Stimulated activated CD4-positive, alpha-beta T cell treated with anti-CD3 and anti-CD28 coated beads, Interleukin-2, amount 100 ng/mL, for 48 hours (primary cell): Measurements from ENCODE around the gene ABHD17C.
"Not testable (repeated sequence)": the region's sequence is repeated elsewhere in the genome, so short reads cannot be mapped to it uniquely, and the experiment has no call there.

Experiments
- DNase-seq, 2 donors: peaks; one replicate each; pipeline ENCODE4 v3.0.0-alpha.2; 2020

ABHD17C gene

DNA sequence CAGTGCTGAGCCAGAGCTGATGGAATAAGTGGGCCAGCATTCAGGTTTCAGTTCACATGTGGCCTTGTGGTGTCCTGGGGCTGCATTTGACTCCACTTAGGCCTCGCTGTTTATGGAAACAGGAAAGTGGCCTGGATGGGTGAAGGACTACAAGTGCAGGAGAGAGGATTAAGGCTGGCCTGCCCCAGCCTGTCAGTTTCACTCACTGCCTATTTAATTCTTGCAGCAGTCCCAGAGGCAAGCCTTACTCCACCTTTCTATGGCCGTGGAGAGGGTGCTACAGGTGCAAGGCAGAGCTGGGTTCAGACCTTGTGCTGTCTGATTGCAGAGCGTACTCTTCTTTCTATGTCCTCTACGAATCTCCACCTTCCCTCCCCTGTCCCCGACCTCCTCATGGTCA is 37.7 kb downstream of the ABHD17C start:
- DNase-seq: no peak

- no peak for DNase-seq
Measured at GRCh38 chr15:80733460-80733859, 38.4 kb downstream of the ABHD17C start.

DNA sequence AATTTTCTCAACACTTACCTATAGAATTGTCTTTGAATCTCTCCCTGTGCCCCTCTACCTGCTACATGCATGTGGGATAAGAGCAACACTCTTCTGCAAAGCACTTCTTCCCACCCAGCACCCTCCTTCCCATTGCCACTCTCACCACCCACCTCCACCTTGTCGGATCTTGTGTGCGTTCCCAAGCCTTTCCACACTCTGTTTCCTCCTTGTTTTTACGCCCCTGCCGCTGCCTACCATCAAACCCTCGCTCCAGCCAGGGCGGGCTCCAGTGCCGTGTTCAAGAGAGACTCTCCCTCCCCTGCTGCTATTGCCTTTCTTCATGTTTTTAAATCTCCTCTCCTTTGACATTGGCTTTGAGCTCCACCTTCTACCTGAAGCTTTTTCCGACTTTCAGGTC is 40.2 kb downstream of the ABHD17C start:
- DNase-seq: no peak

- DNase-seq: no peak
Measured at GRCh38 chr15:80736560-80736959, 41.5 kb downstream of the ABHD17C start.

GRCh38 chr15:80739919-80740318 is 44.8 kb downstream of the ABHD17C start:
- no peak for DNase-seq

DNA sequence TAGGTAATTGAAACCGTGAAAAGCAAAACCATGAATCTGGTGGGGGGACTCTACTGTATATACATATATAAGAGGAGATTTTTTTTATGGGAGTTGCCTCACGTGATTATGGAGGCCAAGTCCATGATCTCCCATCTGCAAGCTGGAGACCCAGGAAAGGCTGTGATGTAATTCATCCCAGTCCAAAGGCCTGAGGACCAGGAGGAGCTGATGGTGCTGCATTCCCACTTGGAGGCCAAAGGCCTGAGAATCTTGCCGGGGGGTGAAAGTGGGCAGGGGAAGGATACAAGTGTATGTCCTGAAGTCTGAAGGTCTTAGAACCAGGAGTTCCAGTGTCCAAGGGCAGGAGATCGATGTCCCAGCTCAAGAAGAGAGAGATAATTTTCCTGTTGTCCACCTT is 47.0 kb downstream of the ABHD17C start:
- DNase-seq: no peak

DNA sequence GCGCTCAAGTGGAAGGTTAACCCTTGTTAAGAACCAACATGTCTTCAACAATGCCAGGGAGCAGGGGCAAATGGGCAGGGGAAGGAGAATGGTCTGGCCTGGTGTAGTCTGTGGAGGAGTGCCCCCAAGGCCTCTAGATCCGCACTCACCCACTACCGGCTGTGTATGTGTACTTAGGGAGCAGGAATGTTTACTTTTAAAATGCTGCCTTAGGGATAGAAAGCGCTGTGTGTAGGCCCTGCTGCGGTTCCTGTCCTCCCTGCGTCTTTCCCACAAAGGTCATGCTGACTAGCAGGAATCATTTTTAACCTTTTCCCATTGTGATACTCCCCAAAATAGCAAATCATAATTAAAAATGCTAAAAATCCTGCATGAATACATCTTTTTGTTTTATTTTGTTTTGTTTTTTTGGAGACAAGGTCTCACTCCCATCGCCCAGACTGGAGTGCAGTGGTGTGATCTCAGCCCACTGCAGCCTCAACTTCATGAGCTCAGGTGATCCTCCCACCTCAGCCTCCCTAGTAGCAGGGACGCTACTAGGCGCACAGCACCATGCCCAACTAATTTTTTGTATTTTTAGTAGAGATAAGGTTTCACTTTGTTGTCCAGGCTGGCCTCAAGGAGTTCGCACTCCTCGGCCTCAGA is 48.2 kb downstream of the ABHD17C start:
- DNase-seq: no peak

- no peak for DNase-seq
Measured at GRCh38 chr15:80744415-80744814, 49.3 kb downstream of the ABHD17C start.

DNA sequence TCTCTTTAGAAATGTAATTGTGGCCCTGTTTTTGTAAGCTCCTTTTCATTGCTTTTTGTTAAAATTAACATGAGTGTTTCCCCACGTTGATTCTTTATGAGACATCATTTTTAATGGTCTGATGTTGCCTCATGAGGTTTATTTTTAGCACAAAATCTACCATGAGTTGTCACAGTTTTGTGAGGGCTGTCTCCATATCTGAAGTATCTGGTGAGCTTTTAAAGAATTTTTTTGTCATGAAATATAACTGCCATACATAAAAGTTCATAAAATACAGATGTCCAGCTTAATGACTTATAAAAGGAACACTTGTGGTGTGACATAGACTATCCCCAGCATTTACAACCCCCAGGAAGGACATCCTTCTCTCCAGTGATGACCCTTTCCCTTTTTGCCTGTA is 49.7 kb downstream of the ABHD17C start:
- no peak for DNase-seq

DNA sequence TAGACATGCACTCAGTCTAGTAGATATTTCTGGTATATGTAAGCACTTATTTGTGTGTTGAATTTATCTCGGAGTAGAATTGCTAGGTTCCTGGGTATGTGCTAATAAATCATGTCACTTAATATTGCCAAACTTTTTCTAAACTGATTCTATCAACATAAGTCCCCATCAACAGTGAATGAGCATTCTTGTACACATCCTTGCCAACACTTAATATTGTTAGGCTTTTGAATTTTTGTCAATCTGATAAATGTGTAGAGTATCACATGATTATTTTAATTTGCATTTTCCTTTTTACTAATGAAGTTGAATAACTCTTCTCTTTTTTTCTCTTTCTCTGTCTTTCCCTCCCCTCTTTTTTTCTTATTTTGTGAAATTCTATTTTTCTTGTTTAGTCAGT is 50.8 kb downstream of the ABHD17C start:
- DNase-seq: no peak

DNA sequence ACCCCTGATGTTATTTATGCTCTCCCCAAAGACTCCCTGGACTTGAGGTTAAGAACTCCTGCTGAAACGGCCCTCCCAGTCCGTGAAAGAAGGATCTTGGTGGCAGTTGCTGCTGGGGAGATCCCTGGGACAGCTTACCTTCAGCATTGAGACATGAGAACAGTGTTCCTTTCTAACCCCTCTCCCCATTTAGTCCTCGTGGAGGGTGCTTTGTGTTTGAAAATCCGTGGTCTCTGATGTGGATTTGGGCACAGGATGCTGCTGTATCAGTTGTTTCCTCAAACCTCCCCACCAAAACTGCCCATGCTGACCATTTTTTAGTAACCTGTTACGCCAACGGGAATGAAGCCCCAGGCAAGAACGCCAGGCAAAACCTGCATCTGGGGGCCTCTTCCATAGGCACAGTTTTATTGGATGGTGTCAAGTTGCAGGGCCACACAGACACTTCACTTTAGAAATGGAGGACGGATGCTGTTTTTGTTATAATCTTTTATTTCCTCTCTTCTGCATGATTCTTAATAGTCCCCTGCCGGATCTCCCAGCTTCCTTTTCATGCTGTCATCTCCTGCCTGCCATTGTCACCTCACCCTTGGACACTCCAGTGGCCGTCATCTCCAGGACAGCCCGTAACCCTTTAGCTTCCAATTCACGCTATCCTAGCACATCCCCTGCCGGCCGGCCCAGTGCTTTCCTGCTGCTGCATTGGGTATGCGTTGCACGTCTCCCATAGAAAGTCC is 52.4 kb downstream of the ABHD17C start:
- no peak for DNase-seq

DNA sequence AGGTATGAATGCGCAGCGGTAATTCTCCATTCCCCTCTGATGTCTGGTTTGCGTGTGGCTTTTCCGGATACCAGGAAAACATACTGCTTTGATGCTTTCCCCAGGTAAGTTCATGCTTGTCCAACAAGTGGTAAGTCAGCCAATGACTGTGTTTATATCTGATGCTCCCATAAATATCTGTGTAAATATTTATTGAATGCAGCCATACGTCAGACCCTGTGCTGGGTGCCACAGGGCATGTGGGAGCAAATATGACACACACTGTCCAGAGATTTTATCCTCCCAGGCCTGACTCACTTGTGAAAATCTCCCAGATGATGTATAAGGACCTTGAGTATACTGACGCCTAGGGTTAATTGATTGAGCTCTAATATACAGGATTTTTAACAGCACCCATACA is 54.5 kb downstream of the ABHD17C start:
- DNase-seq: no peak

GRCh38 chr15:80750575-80750974 is 55.5 kb downstream of the ABHD17C start:
- DNase-seq: no peak

DNA sequence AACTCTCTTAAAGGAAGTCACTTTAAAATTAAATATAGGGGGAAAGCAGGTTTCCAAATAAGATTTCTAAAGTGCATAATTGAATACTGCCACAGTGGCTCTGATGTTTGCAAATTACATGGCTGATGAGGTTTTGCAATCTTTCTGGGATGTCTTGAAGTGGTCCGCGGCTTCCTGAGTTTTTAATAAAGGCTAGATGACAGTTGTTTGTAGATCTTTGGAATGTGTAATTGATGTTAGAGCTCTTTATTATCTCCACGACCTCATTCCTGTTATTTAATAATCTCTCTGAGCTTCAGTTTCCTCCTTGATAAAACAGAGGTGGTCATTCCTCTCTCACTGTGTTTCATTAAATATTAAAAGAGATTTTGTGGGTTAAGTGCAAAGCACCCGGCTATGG is 57.1 kb downstream of the ABHD17C start:
- DNase-seq: no peak

DNA sequence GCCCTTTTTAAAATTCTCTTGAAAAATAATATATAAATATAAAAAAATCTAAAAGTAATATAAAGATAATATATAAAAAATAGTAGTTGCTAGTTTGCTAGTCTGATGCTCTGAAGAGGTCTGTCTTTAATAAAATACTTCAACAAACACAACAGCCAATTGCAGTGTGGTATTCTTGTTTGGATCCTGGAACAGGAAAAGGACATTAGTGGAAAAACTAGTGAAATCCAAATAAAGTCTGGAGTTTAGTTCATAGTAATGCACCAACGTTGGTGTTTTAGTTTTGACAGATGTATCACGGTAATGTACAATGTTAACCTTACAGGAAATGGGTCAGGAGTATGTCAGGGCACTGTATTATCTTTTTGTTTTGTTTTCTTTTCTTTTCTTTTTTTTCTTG is 58.1 kb downstream of the ABHD17C start:
- no peak for DNase-seq

- DNase-seq: no peak
Measured at GRCh38 chr15:80754014-80754413, 58.9 kb downstream of the ABHD17C start.

- no peak for DNase-seq
Measured at GRCh38 chr15:80755885-80756284, 60.8 kb downstream of the ABHD17C start.

DNA sequence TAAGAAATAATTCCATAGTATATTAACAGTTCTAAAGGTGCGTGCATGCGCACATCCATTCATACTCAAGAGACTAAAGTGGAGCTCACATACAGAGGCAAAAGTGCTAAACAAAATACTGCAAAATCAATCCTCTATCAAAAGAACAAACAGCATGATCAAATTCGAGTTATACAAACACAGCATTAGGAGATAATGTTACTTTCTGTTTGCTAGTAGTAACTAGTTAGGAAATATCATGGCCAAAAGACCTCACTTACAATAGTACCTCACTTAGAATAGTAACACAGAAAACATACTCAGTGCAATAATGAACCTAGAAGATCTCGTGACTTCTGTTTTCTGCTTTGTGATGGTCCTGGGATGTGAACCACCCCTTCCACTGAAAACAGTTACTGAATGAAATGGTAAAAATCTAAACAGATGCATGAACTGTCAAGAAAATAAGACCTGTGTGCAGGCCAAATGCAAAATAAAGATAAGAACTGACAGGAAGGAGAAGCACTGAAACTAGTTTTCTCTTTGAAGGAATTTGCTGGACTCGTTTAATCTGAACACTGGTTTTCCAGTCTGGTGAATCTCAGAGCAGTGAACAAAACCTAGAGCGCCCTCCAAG is 63.1 kb downstream of the ABHD17C start:
- DNase-seq: no peak

DNA sequence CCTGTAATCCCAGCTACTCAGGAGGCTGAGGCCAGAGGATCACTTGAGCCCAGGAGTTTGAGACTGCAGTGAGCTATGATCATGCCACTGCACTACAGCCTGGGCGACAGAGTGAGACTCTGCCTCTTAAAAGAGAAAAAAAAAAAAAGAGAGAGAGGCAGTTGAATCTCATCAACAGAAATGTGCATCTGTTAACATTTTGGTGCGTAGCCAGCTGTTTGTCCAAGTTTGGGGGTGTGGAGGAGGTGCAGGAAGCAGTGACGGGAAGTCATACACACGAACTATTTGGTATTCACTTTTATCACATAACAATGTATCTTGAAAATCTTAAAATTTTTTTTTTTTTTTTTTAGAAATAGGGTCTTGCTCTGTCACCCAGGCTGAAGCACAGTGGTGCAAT is 65.8 kb downstream of the ABHD17C start:
- DNase-seq: no peak

DNA sequence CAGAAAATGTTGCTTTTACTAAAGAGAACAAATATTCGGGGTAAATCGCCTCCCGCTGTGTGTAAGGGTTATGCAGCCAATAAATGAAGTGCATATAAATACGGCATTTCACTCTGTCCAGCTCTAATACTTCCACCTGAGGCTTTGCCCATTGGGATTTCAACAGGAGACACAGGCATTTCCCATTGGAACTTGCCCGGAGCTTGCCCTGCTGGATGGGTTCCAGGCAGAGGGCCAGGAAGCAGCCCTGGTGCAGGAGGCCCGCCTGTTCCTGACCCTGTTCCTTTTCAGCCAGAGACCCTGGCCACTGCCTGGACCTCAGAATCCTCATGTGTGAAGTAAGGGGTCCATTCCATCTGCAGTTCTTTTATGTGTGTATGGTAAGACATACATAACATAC is 66.6 kb downstream of the ABHD17C start:
- DNase-seq: no peak

DNA sequence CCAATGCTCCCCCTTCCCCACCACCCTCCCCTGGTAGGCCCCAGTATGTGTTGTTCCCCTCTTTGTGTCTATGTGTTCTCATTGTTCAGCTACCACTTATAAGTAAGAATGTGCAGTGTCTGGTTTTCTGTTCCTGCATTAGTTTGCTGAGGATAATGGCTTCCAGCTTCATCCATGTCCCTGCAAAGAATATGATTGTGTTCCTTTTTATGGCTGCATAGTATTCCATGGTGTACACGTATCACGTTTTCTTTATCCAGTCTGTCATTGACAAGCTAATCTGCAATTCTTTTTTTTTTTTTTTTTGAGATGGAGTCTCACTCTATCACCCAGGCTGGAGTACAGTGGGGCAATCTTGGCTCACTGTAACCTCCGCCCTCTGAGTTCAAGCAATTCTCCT is 68.1 kb downstream of the ABHD17C start:
- DNase-seq: not testable (repeated sequence)

GRCh38 chr15:80764535-80764934 is 69.4 kb downstream of the ABHD17C start:
- no peak for DNase-seq

GRCh38 chr15:80766275-80766674 is 71.2 kb downstream of the ABHD17C start:
- no peak for DNase-seq

DNA sequence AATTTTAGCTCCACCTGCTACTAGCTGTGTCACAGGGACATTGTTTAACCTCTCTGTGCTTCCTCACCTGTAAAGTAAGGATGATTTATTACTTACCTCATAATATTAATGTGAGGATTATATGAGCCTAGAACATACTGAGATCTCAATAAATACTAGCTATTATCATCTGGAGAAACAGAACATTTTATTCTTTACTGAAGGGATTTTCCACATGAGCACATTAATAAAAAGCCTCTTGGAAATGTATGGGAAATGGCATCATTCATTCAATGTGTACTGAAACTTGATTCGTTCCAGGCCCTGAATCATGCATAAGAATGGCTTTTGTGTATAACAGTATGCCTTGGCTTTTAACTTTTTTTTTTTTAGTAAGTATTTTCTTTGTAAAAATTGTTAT is 73.0 kb downstream of the ABHD17C start:
- no peak for DNase-seq
